ENCODE data around the gene TNIK.

- TF ChIP-seq POLR2A (IDR thresholded peaks at IDR 0.05; ENCODE audit: low read depth, low read length) (no peak), POU2F2 (IDR thresholded peaks at IDR 0.05; ENCODE audit: low read depth, low read length) (no peak), TAF1 (IDR thresholded peaks at IDR 0.05; ENCODE audit: low read depth, low read length) (no peak), POLR2AphosphoS5 (IDR thresholded peaks at IDR 0.05; ENCODE audit: low read depth, low read length) (no peak)
These were observed 186.0 kb downstream of the TNIK start for GRCh38 chr3:171274222-171274621.

All from GM12891 (cell line).